Chondrocyte (in vitro differentiated cells): ENCODE data around the gene PGAP6. TPM values are rescaled to one million over a fixed set of nuclear protein-coding genes. Genes with fewer than 3 reads are reported as not detected.
A peak's percentile ranks its signal among the peaks of the same experiment; 100 is the strongest.

Experiments
- DNase-seq: peaks from one replicate; pipeline ENCODE4 v3.0.0; 2021; ENCODE audit warnings: mixed read lengths, low spot score
- H3K27ac Mint-ChIP-seq: one replicate; pipeline ENCODE4 v1.8.0; 2021; ENCODE audit warnings: mild to moderate bottlenecking, moderate library complexity, mixed read lengths; ENCODE audit not compliant: unreplicated experiment
- H3K27me3 Mint-ChIP-seq: 2 replicates; pipeline ENCODE4 v1.8.0; 2021; ENCODE audit warnings: low read depth, mixed read lengths
- H3K36me3 Mint-ChIP-seq: 2 replicates; pipeline ENCODE4 v1.8.0; 2021; ENCODE audit warnings: low read depth, mixed read lengths
- H3K4me1 Mint-ChIP-seq: 2 replicates; pipeline ENCODE4 v1.8.0; 2021; ENCODE audit warnings: low read depth, mild to moderate bottlenecking, mixed read lengths
- H3K4me3 Mint-ChIP-seq: one replicate; pipeline ENCODE4 v1.8.0; 2021; ENCODE audit warnings: mild to moderate bottlenecking, moderate library complexity, mixed read lengths; ENCODE audit not compliant: unreplicated experiment
- H3K9me3 Mint-ChIP-seq: 2 replicates; pipeline ENCODE4 v1.8.0; 2021; ENCODE audit warnings: low read depth, mixed read lengths
- CTCF ChIP-seq: fragments of 200-600 bp; sonication (generic); IDR thresholded peaks from 2 replicates; pipeline ENCODE4 v1.5.0; 2021; ENCODE audit warnings: antibody characterized with exemption, mild to moderate bottlenecking, moderate library complexity
- total RNA-seq: library from RNA; stranded (reverse); gene quantifications from 3 replicates; pipeline ENCODE4 v1.2.1, GENCODE V29; 2021

The PGAP6 gene
- total RNA-seq, 1 donor from 2014 or later = 61.2 TPM

- H3K36me3 Mint-ChIP-seq = peaks cover 5% of the 10 kb centered on the region
- no peak for TF ChIP-seq CTCF
- H3K27me3 Mint-ChIP-seq = no peaks in the 10 kb centered on the region
- H3K27ac Mint-ChIP-seq = no peak overlapping the region
- DNase-seq = peak; percentile 92
- peaks cover 6% of the 10 kb centered on the region for H3K4me1 Mint-ChIP-seq
- no peaks in the 10 kb centered on the region for H3K9me3 Mint-ChIP-seq
- H3K4me3 Mint-ChIP-seq = no peak overlapping the region
Observed at GRCh38 chr16:375927-376816, 5.6 kb downstream of the PGAP6 start.

GRCh38 chr16:375212-375611 lies 6.6 kb downstream of the PGAP6 start:
- Mint-ChIP-seq H3K9me3 (no peaks in the 10 kb centered on the region), H3K4me1 (peaks cover 12% of the 10 kb centered on the region), H3K27ac (no peak overlapping the region), H3K4me3 (no peak overlapping the region), H3K27me3 (no peaks in the 10 kb centered on the region), H3K36me3 (peaks cover 5% of the 10 kb centered on the region)
- no peak for TF ChIP-seq CTCF
- DNase-seq = no peak

GRCh38 chr16:374616-374926 lies 7.2 kb downstream of the PGAP6 start:
- Mint-ChIP-seq H3K4me3 (no peak overlapping the region), H3K36me3 (peaks cover 5% of the 10 kb centered on the region), H3K4me1 (peaks cover 11% of the 10 kb centered on the region), H3K27me3 (no peaks in the 10 kb centered on the region), H3K27ac (no peak overlapping the region), H3K9me3 (no peaks in the 10 kb centered on the region)
- DNase-seq = no peak
- TF ChIP-seq CTCF = no peak

GRCh38 chr16:373848-374615 lies 7.7 kb downstream of the PGAP6 start:
- no peak for TF ChIP-seq CTCF
- Mint-ChIP-seq H3K27ac (no peak overlapping the region), H3K27me3 (no peaks in the 10 kb centered on the region), H3K4me1 (peaks cover 11% of the 10 kb centered on the region), H3K4me3 (no peak overlapping the region), H3K9me3 (no peaks in the 10 kb centered on the region), H3K36me3 (peaks cover 5% of the 10 kb centered on the region)
- peak; percentile 83 for DNase-seq

GRCh38 chr16:373020-373598 lies 8.7 kb downstream of the PGAP6 start:
- no peak for DNase-seq
- no peak for TF ChIP-seq CTCF
- Mint-ChIP-seq H3K9me3 (no peaks in the 10 kb centered on the region), H3K4me3 (no peak overlapping the region), H3K27me3 (no peaks in the 10 kb centered on the region), H3K27ac (no peak overlapping the region), H3K4me1 (peaks cover 11% of the 10 kb centered on the region), H3K36me3 (peaks cover 5% of the 10 kb centered on the region)
